Liver (tissue), 9 donors: ENCODE results near the gene NLRC5. TPM values are rescaled to one million over a fixed set of nuclear protein-coding genes. Genes with fewer than 3 reads are reported as not detected.

Experiments
- DNase-seq: peaks from one replicate; pipeline ENCODE4 v3.0.0-alpha.2; 2017; ENCODE audit warnings: low spot score
- H3K27ac ChIP-seq, 2 donors: one replicate each; pipeline ENCODE4 v1.7.0; 2013; ENCODE audit warnings: inconsistent platforms in 2 of 2, low read length in 2 of 2, control low read depth in 1 of 2, low read depth in 1 of 2, mild to moderate bottlenecking in 1 of 2
- H3K27me3 ChIP-seq, 4 donors: one replicate each; pipeline versions ENCODE4 v1.6.1 to v1.7.0; 2013; ENCODE audit warnings: low read length in 3 of 4, inconsistent platforms in 1 of 4, mild to moderate bottlenecking in 1 of 4, moderate library complexity in 1 of 4; ENCODE audit not compliant: control insufficient read depth in 4 of 4, insufficient read depth in 4 of 4
- H3K36me3 ChIP-seq, 4 donors: one replicate each; pipeline versions ENCODE4 v1.6.1 to v1.7.0; 2013; ENCODE audit warnings: low read length in 3 of 4, mild to moderate bottlenecking in 3 of 4, low read depth in 1 of 4, moderate library complexity in 1 of 4; ENCODE audit not compliant: control insufficient read depth in 4 of 4, insufficient read depth in 3 of 4
- H3K4me1 ChIP-seq, 4 donors: one replicate each; pipeline versions ENCODE4 v1.6.1 to v1.7.0; 2013; ENCODE audit warnings: low read length in 3 of 4, mild to moderate bottlenecking in 3 of 4, moderate library complexity in 1 of 4; ENCODE audit not compliant: control insufficient read depth in 4 of 4, insufficient read depth in 4 of 4
- H3K4me3 ChIP-seq, 3 donors: one replicate each; pipeline versions ENCODE4 v1.6.1 to v1.7.0; 2013; ENCODE audit warnings: low read length in 3 of 3, control low read depth in 1 of 3, low read depth in 1 of 3, mild to moderate bottlenecking in 1 of 3
- H3K9ac ChIP-seq, 2 donors: one replicate each; pipeline ENCODE4 v1.7.0; 2013; ENCODE audit warnings: low read length in 2 of 2, mild to moderate bottlenecking in 2 of 2, moderate library complexity in 2 of 2, control low read depth in 1 of 2, low read depth in 1 of 2
- H3K9me3 ChIP-seq, 4 donors: one replicate each; pipeline versions ENCODE4 v1.6.1 to v1.7.0; 2013; ENCODE audit warnings: low read length in 3 of 4; ENCODE audit not compliant: control insufficient read depth in 4 of 4
- FOXA2 ChIP-seq: IDR thresholded peaks from 2 replicates; pipeline ENCODE4 v1.6.1; 2016; ENCODE audit warnings: antibody characterized with exemption
- GABPA ChIP-seq, 2 donors: IDR thresholded peaks in 1 of 2; conservative IDR thresholded peaks in 1 of 2; 2 replicates each; pipeline ENCODE4 v1.6.1; 2016; ENCODE audit warnings: antibody characterized with exemption in 2 of 2, mild to moderate bottlenecking in 1 of 2, moderate library complexity in 1 of 2
- HNF4A ChIP-seq, 2 donors: conservative IDR thresholded peaks; 2 replicates each; pipeline ENCODE4 v1.6.1; 2016; ENCODE audit warnings: antibody characterized with exemption in 2 of 2, mild to moderate bottlenecking in 2 of 2
- JUND ChIP-seq, 2 donors: IDR thresholded peaks; 2 replicates each; pipeline ENCODE4 v1.6.1; 2016; ENCODE audit warnings: antibody characterized with exemption in 2 of 2
- MAX ChIP-seq: IDR thresholded peaks from 2 replicates; pipeline ENCODE4 v1.6.1; 2016; ENCODE audit warnings: antibody characterized with exemption
- NR2F2 ChIP-seq: IDR thresholded peaks from 2 replicates; pipeline ENCODE4 v1.6.1; 2016; ENCODE audit warnings: antibody characterized with exemption
- REST ChIP-seq: IDR thresholded peaks from 2 replicates; pipeline ENCODE4 v1.6.1; 2016; ENCODE audit warnings: antibody characterized with exemption, mild to moderate bottlenecking
- RXRA ChIP-seq, 2 donors: IDR thresholded peaks; 2 replicates each; pipeline ENCODE4 v1.6.1; 2017 to 2018; ENCODE audit warnings: antibody characterized with exemption in 2 of 2, mild to moderate bottlenecking in 1 of 2
- SP1 ChIP-seq: IDR thresholded peaks from 2 replicates; pipeline ENCODE4 v1.6.1; 2018; ENCODE audit warnings: antibody characterized with exemption, mild to moderate bottlenecking
- TAF1 ChIP-seq: conservative IDR thresholded peaks from 2 replicates; pipeline ENCODE4 v1.6.1; 2016; ENCODE audit warnings: antibody characterized with exemption, mild to moderate bottlenecking
- YY1 ChIP-seq: IDR thresholded peaks from 2 replicates; pipeline ENCODE4 v1.6.1; 2016; ENCODE audit warnings: antibody characterized with exemption, mild to moderate bottlenecking
- ZBTB33 ChIP-seq: IDR thresholded peaks from 2 replicates; pipeline ENCODE4 v1.6.1; 2016; ENCODE audit warnings: antibody characterized with exemption
- WGBS: extraction: QIAGEN DNeasy Blood & Tissue Kit; methylation state at CpG from one replicate; pipeline ENCODE4 v1.1.7; 2013; 5-methylcytosine and 5-hydroxymethylcytosine counted together
- polyA plus RNA-seq, 2 donors: library from polyadenylated mRNA; stranded (reverse) in 1 of 2; unstranded in 1 of 2; fragments of 200-250 nt in 1 of 2; fragments of >200 nt in 1 of 2; fragmentation: Nextera tagmentation in 1 of 2; extraction: Ambion mirVana in 1 of 2; gene quantifications; one replicate each; pipeline versions ENCODE4 v1.2.1 to v1.2.3, GENCODE V29; 2013 to 2015
- total RNA-seq, 2 donors: library from RNA; depleted of rRNA; stranded (reverse); fragments of >200 nt; gene quantifications; one replicate each; pipeline ENCODE4 v1.2.3, GENCODE V29; 2014
- donor health status: healthy.
- donor health status: healthy.
- donor health status: healthy.
- donor health status: healthy.
- donor health status: healthy.

Gene NLRC5
- total and polyA plus RNA-seq, 4 donors: 4.7 to 23.3 (median 8.8) TPM

- 85% methylated on average over 9 of the region's 9 CpGs for WGBS
These were observed 71.1 kb downstream of the NLRC5 start for GRCh38 chr16:57060323-57061083.

GRCh38 chr16:57061084-57061905, 71.9 kb downstream of the NLRC5 start:
- Histone ChIP-seq H3K9ac (peak overlapping the region in 1 of 2 donors; percentile 36), H3K4me3 (no peak overlapping the region), H3K36me3 (peaks cover 0 to 7% (median 1%) of the 10 kb centered on the region in 4 donors), H3K4me1 (peaks cover 5 to 17% (median 9%) of the 10 kb centered on the region in 4 donors), H3K9me3 (no peaks in the 10 kb centered on the region), H3K27ac (peak overlapping the region; percentile 78 to 85), H3K27me3 (no peaks in the 10 kb centered on the region)
- TF ChIP-seq RXRA (IDR thresholded peaks at IDR 0.05) (peak; percentile 90 to 94), JUND (IDR thresholded peaks at IDR 0.05) (peak; percentile 20 to 63), HNF4A (conservative IDR thresholded peaks at IDR 0.05) (peak; percentile 50 to 68), SP1 (peak; percentile 76), NR2F2 (peak; percentile 67), REST (peak; percentile 70), GABPA (IDR thresholded peaks at IDR 0.05 in 1 of 2, conservative IDR thresholded peaks at IDR 0.05 in 1 of 2) (peak in 1 of 2 donors; percentile 72), FOXA2 (no peak), MAX (peak; percentile 76), YY1 (peak; percentile 53), TAF1 (no peak)
- 38% methylated on average over 11 of the region's 11 CpGs for WGBS
- DNase-seq: peak; percentile 41

More at GRCh38 chr16:57060323-57061083, 71.1 kb downstream of the NLRC5 start:
- no peak overlapping the region for H3K4me3 ChIP-seq
- no peak for DNase-seq
- H3K4me1 ChIP-seq: peaks cover 5 to 17% (median 9%) of the 10 kb centered on the region in 4 donors
- H3K27ac ChIP-seq: peak overlapping the region; percentile 78 to 85
- peaks cover 0 to 7% (median 3%) of the 10 kb centered on the region in 4 donors for H3K36me3 ChIP-seq
- peak overlapping the region in 1 of 2 donors; percentile 36 for H3K9ac ChIP-seq
- no peaks in the 10 kb centered on the region for H3K9me3 ChIP-seq
- H3K27me3 ChIP-seq: no peaks in the 10 kb centered on the region
- TF ChIP-seq TAF1: no peak
- no peak for TF ChIP-seq RXRA (IDR thresholded peaks at IDR 0.05)
- TF ChIP-seq ZBTB33: no peak
